ENCODE results near the gene PNPLA1.

Gene PNPLA1

GRCh38 chr6:36247693-36248092 is 22.2 kb upstream of the PNPLA1 start:
- no peak for TF ChIP-seq TCF12 (IDR thresholded peaks at IDR 0.05; ENCODE audit: low read depth)
- no peak for TF ChIP-seq USF1 (IDR thresholded peaks at IDR 0.05)
- TF ChIP-seq YY1 (IDR thresholded peaks at IDR 0.05; ENCODE audit: low read depth), result no peak
- TF ChIP-seq EGR1 (IDR thresholded peaks at IDR 0.05), result no peak
- no peak for TF ChIP-seq NFIC (IDR thresholded peaks at IDR 0.05)
- no peak for TF ChIP-seq TAF1 (IDR thresholded peaks at IDR 0.05; ENCODE audit: low read depth)
- TF ChIP-seq CREB1 (IDR thresholded peaks at IDR 0.05; ENCODE audit: low read depth), result no peak

GRCh38 chr6:36248980-36249379 is 20.9 kb upstream of the PNPLA1 start:
- TF ChIP-seq TAF1 (IDR thresholded peaks at IDR 0.05; ENCODE audit: low read depth), result no peak
- no peak for TF ChIP-seq FOXM1 (IDR thresholded peaks at IDR 0.05; ENCODE audit: borderline replicate concordance, low read depth)
- no peak for TF ChIP-seq YY1 (IDR thresholded peaks at IDR 0.05; ENCODE audit: low read depth)
- no peak for TF ChIP-seq TEAD4 (IDR thresholded peaks at IDR 0.05)
- no peak for TF ChIP-seq CEBPB (IDR thresholded peaks at IDR 0.05)

- no peak for TF ChIP-seq RAD21 (IDR thresholded peaks at IDR 0.05; ENCODE audit: low read depth)
- TF ChIP-seq MAX (IDR thresholded peaks at IDR 0.05), result no peak
- no peak for TF ChIP-seq TEAD4 (IDR thresholded peaks at IDR 0.05)
- TF ChIP-seq CREB1 (IDR thresholded peaks at IDR 0.05; ENCODE audit: low read depth), result no peak
- no peak for TF ChIP-seq USF1 (IDR thresholded peaks at IDR 0.05)
Observed at GRCh38 chr6:36249536-36249935, 20.3 kb upstream of the PNPLA1 start.

GRCh38 chr6:36252005-36252404 is 17.9 kb upstream of the PNPLA1 start:
- TF ChIP-seq CEBPB (IDR thresholded peaks at IDR 0.05), result no peak
- no peak for TF ChIP-seq EP300 (IDR thresholded peaks at IDR 0.05; ENCODE audit: borderline replicate concordance)
- no peak for TF ChIP-seq EGR1 (IDR thresholded peaks at IDR 0.05)
- TF ChIP-seq USF1 (IDR thresholded peaks at IDR 0.05), result no peak
- no peak for TF ChIP-seq TEAD4 (IDR thresholded peaks at IDR 0.05)

GRCh38 chr6:36263390-36264000 is 6.4 kb upstream of the PNPLA1 start:
- TF ChIP-seq TEAD4 (IDR thresholded peaks at IDR 0.05) (no peak), FOXM1 (IDR thresholded peaks at IDR 0.05; ENCODE audit: borderline replicate concordance, low read depth) (no peak), TCF12 (IDR thresholded peaks at IDR 0.05; ENCODE audit: low read depth) (no peak), REST (IDR thresholded peaks at IDR 0.05; ENCODE audit: low read depth) (no peak), RAD21 (IDR thresholded peaks at IDR 0.05; ENCODE audit: low read depth) (no peak)

- TF ChIP-seq TEAD4 (IDR thresholded peaks at IDR 0.05), result no peak
- no peak for TF ChIP-seq NFIC (IDR thresholded peaks at IDR 0.05)
- no peak for TF ChIP-seq TCF12 (IDR thresholded peaks at IDR 0.05; ENCODE audit: low read depth)
- TF ChIP-seq RAD21 (IDR thresholded peaks at IDR 0.05; ENCODE audit: low read depth), result no peak
Observed at GRCh38 chr6:36265744-36266143, 4.1 kb upstream of the PNPLA1 start.

GRCh38 chr6:36266913-36267644 is 2.8 kb upstream of the PNPLA1 start:
- no peak for TF ChIP-seq REST (IDR thresholded peaks at IDR 0.05; ENCODE audit: low read depth)
- TF ChIP-seq CREB1 (IDR thresholded peaks at IDR 0.05; ENCODE audit: low read depth), result no peak
- TF ChIP-seq RAD21 (IDR thresholded peaks at IDR 0.05; ENCODE audit: low read depth), result no peak
- no peak for TF ChIP-seq FOXM1 (IDR thresholded peaks at IDR 0.05; ENCODE audit: borderline replicate concordance, low read depth)
